ENCODE results near the gene TSPAN3.

DNA sequence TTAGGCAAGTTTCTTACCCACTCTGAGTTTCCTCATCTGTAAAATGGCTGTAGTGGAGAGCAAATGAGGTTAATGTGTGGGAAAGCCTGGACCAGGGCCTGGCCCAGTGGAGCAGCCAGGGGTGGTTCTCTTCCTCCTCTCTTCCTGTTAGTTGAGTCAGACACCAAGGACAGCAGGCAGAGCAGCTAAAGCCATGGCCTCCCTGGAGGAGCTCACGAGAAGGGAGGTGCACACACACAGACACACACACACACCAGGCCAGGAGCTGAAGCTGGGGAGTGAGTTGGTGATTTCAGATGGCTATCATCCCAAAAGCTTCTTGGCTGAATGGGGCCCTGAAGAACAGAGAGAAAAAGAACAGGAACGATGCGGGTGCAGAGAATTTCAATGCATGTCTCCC is 33.2 kb upstream of the TSPAN3 start:
- TF ChIP-seq, protein P1, sequence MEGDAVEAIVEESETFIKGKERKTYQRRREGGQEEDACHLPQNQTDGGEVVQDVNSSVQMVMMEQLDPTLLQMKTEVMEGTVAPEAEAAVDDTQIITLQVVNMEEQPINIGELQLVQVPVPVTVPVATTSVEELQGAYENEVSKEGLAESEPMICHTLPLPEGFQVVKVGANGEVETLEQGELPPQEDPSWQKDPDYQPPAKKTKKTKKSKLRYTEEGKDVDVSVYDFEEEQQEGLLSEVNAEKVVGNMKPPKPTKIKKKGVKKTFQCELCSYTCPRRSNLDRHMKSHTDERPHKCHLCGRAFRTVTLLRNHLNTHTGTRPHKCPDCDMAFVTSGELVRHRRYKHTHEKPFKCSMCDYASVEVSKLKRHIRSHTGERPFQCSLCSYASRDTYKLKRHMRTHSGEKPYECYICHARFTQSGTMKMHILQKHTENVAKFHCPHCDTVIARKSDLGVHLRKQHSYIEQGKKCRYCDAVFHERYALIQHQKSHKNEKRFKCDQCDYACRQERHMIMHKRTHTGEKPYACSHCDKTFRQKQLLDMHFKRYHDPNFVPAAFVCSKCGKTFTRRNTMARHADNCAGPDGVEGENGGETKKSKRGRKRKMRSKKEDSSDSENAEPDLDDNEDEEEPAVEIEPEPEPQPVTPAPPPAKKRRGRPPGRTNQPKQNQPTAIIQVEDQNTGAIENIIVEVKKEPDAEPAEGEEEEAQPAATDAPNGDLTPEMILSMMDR (IDR thresholded peaks at IDR 0.05), result no peak
- peak in 1 of 2 donors; percentile 24 for TF ChIP-seq POLR2A (IDR thresholded peaks at IDR 0.05)
